HG03565 (cell line): ENCODE measurements around the gene ST6GALNAC5.

Experiments
- ATAC-seq: cut with Tn5 transposase; IDR thresholded peaks from one replicate; pipeline ENCODE4 v1.9.1; 2021; ENCODE audit warnings: mild to moderate bottlenecking, moderate library complexity; ENCODE audit not compliant: unreplicated experiment

The ST6GALNAC5 gene

DNA sequence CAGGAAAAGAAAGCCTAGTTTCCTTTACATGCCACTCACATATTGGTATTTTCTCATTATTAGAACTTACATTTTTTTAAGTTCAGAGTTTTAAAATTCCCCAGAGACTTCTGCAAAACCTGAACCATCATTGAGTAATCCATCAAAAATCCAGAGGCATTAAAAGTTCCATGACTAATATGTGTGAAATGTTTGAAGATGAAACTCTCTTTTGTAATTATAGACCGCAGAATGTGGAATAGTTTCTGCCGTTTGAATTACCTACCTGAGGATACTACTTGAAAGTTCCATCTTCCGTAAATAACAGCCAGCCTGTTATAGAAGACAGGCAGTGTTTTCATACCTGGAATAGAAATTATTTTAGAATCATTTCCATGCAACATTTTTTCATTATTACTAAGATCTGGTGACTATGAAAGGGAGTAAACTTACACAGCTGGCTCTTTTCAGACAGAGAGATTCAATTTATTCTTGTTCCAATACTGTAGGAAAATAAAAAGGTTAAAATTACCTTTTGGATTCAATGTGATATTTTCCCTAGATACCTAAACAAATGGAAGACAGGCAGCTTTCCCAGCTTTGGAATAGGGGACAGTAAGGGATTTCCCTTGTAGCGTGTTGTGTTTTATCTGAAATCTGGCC, 131.4 kb downstream of the ST6GALNAC5 start:
- no peak for ATAC-seq

DNA sequence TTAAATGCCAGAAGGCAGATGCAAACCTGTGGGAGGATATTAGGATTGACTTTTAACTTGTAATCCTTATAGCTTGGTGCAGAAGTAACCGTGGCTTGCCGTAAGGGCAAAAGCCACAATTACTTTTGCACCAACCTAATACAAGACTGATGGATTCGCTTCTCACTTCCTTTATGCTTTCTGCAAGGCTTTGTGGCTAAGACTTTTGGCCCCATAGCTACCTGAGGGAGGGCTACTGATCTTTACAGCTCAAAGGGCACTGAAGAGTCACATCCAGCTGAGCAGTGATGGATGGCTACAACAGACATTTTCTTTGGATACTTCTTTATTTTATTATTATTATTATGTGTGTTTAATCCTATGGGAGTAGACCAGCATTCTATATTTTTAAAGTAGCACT, 140.4 kb downstream of the ST6GALNAC5 start:
- no peak for ATAC-seq

DNA sequence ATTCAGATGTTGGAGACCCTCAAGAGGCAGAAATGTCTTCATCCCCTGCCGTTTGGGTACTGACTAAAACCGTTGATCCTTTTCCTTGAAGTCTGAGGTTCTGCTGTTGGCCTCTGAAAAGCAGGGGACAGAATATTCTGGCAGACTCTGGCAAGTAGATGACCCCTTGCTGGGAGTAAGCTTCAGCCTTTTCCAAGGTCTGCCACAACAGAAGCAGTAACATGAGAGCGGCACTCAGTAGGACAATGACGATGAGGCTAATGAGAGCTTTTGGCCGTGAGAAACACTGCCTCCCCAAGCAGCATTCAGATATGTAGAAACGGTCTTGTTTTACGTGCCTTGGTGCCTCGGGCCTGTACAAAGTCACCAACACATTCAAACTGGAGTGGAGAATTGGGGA, 143.7 kb downstream of the ST6GALNAC5 start:
- no peak for ATAC-seq

DNA sequence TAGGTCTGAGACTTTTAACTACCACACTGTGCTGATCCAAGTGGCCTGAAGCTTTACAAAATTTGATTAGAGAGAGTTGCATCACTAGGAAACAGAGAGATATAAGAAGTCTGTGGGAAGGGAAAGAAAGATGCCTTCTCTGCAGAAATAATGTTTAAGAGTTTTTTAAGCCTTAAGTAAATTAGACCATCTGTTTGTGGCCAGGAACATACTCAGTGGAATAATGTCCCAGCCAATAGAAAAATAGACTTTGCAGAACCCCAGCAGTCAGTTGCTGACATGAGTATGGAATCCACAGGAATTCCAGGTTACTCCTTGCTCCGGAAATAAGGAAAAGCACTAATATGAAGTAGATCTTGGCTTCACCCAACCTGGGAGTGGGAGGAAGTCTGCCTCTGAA, 144.8 kb downstream of the ST6GALNAC5 start:
- ATAC-seq = no peak

DNA sequence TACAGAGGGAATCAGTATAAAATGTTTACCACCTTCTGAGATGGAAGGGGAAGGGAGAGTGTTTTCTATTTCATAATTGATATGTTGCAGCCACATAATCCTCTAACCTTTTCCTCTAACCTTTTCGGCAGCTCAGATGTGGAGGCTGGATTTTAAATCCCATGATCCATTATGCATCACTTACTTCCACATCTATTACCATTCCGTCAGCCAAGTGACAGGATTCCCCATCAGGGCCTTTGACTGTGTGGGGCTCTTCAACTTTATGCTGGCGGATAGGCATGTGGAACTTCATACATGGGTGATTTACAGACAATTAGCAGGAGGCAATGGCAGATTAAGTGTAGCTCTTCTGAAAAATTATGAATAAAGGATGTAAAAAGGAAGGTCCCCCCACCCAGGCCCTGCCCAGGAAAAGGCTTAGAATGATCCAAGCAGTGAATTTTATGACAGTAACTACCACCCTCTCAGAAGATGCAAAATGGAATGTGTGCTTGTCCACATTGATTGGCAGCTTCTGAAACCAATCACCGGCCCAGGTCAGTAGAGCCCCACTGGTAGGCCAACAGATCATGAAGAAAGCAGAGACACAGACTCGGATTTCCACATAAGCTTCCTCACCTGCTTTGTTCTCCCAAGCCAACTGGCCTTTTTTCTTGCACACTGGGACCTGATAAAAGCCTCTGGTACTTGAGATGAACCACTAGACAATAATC, 147.0 kb downstream of the ST6GALNAC5 start:
- no peak for ATAC-seq

- no peak for ATAC-seq
These were observed 148.6 kb downstream of the ST6GALNAC5 start for GRCh38 chr1:77015748-77016341.

DNA sequence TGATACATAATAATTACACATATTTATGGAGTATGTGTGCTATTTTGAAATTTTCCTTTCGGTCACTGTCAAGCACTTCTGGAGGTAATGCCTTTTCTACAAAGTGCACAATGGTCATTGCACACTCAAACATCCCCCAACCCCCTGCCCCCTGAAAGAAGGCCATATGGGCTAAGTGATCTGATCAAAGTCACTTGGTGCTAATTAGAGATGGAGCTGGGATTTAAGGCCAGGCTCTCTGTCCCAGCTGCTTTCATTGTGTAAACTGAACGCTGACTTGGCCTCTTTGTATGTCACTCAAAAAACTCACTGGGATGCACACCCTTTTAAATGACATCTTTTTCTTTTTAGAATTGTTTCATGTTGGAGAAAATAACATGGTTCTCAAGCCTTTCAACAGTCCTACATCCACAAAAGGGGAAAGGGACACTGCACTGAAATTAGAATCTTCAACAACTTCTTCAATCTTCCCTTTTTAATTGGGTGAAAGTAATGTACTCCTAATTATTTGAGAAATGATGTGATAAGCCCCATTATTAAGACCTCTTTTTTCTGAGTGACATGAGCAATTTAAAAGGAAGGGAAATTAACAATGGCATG, 149.2 kb downstream of the ST6GALNAC5 start:
- ATAC-seq = no peak

DNA sequence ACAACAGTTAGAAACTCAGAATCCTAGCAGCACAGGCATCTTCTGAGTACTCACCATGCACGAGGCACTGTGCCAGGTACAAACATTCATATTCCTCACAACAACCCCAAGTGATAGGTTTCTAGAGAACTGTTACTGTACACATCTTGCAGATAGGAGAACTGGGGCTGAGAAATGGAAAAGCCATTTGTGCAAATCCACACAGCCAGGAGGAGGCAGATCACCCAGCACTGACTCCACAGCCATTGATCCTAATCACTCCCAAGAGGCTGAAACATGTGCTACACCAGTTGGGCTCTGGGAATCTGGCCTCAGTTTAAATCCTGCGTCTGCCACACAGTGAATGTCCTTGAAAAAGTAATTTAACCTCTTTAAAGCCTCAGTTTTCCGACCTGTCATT, 151.0 kb downstream of the ST6GALNAC5 start:
- ATAC-seq = no peak

GRCh38 chr1:77018761-77019160, 151.5 kb downstream of the ST6GALNAC5 start:
- no peak for ATAC-seq

DNA sequence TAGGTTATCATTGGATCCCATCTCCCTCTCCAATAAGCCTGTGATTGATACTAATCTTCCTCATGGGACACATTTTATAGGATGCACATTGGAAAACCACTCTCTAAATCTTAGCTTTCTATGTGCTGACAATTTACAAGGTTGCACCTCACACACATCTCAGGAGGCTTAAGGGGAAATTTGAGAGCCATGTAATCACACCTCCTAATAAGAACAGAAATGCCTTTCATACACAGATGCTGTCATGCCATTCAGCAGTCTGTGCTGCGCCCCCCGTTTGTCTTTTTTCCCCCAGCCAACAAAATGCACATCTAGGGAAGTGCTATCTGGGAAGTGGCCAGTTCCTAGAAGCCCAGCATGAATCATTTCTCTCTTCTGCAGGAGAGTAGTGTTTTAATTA, 154.5 kb downstream of the ST6GALNAC5 start:
- no peak for ATAC-seq

DNA sequence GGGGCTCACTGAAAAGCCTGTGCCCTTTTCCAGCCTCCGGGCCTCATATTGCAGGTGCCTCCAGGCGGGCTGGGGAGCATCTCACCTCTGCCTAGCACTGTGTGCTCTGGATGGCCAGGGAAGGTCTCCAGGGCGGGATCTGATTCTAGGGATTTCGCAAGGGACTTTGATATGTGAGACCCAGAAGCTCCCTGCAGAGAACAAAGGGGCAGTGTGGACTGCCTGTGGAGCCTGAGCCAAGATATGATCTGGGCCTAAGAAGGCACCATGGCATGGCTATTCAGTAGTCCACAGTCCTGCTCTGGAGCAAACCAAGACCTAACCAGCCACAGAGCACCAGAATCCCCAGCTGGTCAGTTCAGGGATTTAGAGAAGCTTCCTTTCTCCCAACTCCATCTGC, 157.2 kb downstream of the ST6GALNAC5 start:
- no peak for ATAC-seq

DNA sequence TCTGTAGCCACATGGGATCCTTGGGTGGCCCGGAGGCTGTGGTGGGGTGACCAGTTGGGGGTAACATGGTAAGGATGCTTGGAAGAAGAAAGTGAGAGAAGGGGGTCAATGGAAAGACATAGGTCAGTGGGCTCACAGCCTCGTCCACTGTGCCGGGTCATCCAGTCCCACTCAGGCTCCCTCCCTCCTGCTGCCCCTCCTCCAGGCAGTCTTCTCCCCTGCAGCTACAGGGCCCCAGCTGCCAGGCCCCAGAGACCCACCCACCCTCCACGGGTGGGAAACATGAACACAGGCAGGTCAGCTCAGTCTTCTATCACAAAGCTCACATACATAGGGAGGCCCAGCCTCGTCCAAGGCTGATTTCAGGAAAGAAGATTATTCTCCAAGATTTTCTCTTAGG, 158.3 kb downstream of the ST6GALNAC5 start:
- ATAC-seq = no peak

DNA sequence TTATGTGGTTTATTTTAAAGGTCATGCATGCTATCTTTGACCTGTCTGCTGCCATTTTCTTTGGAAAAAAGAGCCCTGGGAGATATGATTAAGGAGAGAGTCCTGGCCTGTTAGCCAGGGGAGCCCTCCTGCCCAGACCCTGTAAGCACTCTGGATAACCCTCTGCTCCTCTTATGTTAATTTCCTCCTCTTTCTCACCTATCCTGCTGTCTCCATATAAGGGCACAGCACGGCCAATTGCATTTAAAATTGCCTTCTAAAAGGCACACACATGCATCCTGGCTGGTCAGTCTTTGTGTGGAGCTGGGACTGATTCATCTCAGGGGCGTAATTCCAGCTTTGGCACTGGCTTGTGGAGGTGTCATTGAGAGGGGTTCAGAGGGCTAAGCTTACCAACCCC, 158.9 kb downstream of the ST6GALNAC5 start:
- ATAC-seq = no peak

GRCh38 chr1:77026640-77027039, 159.4 kb downstream of the ST6GALNAC5 start:
- no peak for ATAC-seq

GRCh38 chr1:77027847-77028246, 160.6 kb downstream of the ST6GALNAC5 start:
- no peak for ATAC-seq

DNA sequence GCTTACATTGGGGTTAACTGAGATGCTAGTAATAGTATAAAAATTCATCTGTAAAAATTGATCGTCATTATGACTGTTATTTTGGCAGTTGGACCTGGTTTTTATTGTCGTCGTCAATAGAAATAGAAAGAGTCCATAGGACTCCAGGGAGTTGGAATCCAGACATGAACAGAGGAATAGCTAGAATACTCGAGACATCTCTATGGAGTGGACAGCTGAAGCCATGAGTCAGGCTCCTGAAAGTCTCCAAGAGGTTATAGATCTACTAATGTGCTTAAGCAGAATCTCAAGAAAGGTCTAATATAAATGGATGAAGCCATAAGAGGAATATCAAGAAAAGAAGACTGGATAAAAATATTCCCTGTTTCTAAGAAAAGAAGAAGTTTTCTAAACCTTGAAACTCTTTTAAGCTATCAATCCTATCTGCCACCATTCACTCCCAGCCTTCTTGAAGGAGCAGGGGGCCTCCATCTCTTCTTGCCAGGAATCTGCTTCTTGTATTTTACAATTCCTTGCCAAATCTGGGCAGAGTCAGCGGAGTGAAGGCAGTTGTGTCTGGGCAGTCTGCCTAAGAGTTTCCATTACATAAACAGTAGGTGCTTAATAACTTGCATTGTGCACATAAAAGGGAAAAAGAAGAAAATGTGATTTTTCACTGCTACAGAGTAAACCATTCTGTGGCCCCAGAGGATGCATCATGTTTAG, 163.3 kb downstream of the ST6GALNAC5 start:
- ATAC-seq = no peak

- no peak for ATAC-seq
These were observed 163.9 kb downstream of the ST6GALNAC5 start for GRCh38 chr1:77031106-77031662.

GRCh38 chr1:77036560-77036959, 169.3 kb downstream of the ST6GALNAC5 start:
- ATAC-seq = no peak

DNA sequence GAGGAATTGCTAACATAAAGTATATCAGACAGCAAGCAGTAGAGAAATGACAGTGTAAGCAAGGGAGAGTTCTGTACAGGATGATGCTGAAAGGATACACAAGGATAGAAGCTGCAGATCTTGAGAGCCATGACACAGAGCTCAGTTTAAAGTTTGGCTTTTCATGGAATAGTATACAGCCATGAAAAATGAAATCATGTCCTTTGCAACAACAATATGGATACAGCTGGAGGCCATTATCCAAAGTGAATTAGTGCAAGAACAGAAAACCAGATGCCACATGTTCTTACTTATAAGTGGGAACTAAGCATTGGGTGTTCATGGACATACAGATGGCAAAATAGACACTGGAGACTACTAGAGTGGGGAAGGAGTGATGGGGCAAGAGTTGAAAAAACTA, 169.8 kb downstream of the ST6GALNAC5 start:
- ATAC-seq = no peak

- ATAC-seq = no peak
These were observed 170.7 kb downstream of the ST6GALNAC5 start for GRCh38 chr1:77038000-77038399.

GRCh38 chr1:77039111-77039510, 171.8 kb downstream of the ST6GALNAC5 start:
- ATAC-seq = no peak
